ENCODE data around the gene SULT1C4. TPM values are rescaled to one million over a fixed set of nuclear protein-coding genes. Genes with fewer than 3 reads are reported as not detected.

SULT1C4 gene
- total RNA-seq, 1 experiment from 2014 or later, result 4.3 TPM

GRCh38 chr2:108363024-108363907 lies 14.5 kb upstream of the SULT1C4 start (continued):
- TF ChIP-seq E2F5 (CRISPR knock-in tag; IDR thresholded peaks at IDR 0.05) (no peak), FOXP1 (CRISPR knock-in tag; IDR thresholded peaks at IDR 0.05; ENCODE audit: borderline replicate concordance) (no peak), E2F4 (CRISPR knock-in tag; IDR thresholded peaks at IDR 0.05; ENCODE audit: borderline replicate concordance, low read depth) (no peak), SP1 (CRISPR knock-in tag; conservative IDR thresholded peaks at IDR 0.05) (no peak), TEAD4 (CRISPR knock-in tag; IDR thresholded peaks at IDR 0.05) (no peak), JUN (CRISPR knock-in tag; IDR thresholded peaks at IDR 0.05) (no peak), GRHL2 (CRISPR knock-in tag; IDR thresholded peaks at IDR 0.05; ENCODE audit: insufficient replicate concordance, severe bottlenecking) (no peak), ZNF263 (CRISPR knock-in tag; IDR thresholded peaks at IDR 0.05; ENCODE audit: low read depth) (no peak), MXD4 (CRISPR knock-in tag; IDR thresholded peaks at IDR 0.05; ENCODE audit: borderline replicate concordance) (no peak), ZNF317 (CRISPR knock-in tag; IDR thresholded peaks at IDR 0.05; ENCODE audit: borderline replicate concordance, low read depth) (no peak)

- POLR2A ChIA-PET, result no interaction called here
- CTCF ChIA-PET, result no interaction called here
- Mint-ChIP-seq H3K4me3 (no peak overlapping the region), H3K4me1 (peaks cover 10% of the 10 kb centered on the region; the same call in 1 of the 2 replicates), H3K27me3 (ENCODE audit: low read depth) (no peaks in the 10 kb centered on the region), H3K36me3 (peaks cover 13% of the 10 kb centered on the region), H3K9me3 (peaks cover 33% of the 10 kb centered on the region), H3K27ac (no peak overlapping the region)
- no peak for DNase-seq (ENCODE audit: low spot score)
- no peak for ATAC-seq
- TF ChIP-seq HMGXB4 (CRISPR knock-in tag; IDR thresholded peaks at IDR 0.05) (no peak), E2F1 (CRISPR knock-in tag; IDR thresholded peaks at IDR 0.05) (no peak), TEAD4 (CRISPR knock-in tag; IDR thresholded peaks at IDR 0.05) (no peak), ATF3 (CRISPR knock-in tag; conservative IDR thresholded peaks at IDR 0.05) (no peak), ESRRA (CRISPR knock-in tag; IDR thresholded peaks at IDR 0.05; ENCODE audit: borderline replicate concordance) (no peak), CREB1 (CRISPR knock-in tag; IDR thresholded peaks at IDR 0.05) (no peak), GABPB1 (CRISPR knock-in tag; IDR thresholded peaks at IDR 0.05) (no peak), ATF2 (CRISPR knock-in tag; IDR thresholded peaks at IDR 0.05; ENCODE audit: borderline replicate concordance, low read depth) (no peak), CREM (CRISPR knock-in tag; IDR thresholded peaks at IDR 0.05) (no peak), GTF2I (CRISPR knock-in tag; conservative IDR thresholded peaks at IDR 0.05) (no peak), TCF7 (CRISPR knock-in tag; IDR thresholded peaks at IDR 0.05; ENCODE audit: low read depth) (no peak), ZNF416 (CRISPR knock-in tag; IDR thresholded peaks at IDR 0.05) (no peak), PREB (CRISPR knock-in tag; IDR thresholded peaks at IDR 0.05; ENCODE audit: borderline replicate concordance) (no peak), NFYB (CRISPR knock-in tag; conservative IDR thresholded peaks at IDR 0.05; ENCODE audit: low read depth) (no peak), SP1 (CRISPR knock-in tag; conservative IDR thresholded peaks at IDR 0.05) (no peak)
These were observed 13.9 kb upstream of the SULT1C4 start for GRCh38 chr2:108363908-108364225.

Data from WTC11 (cell line).